GM12872 (cell line): ENCODE measurements around the gene BIK.

ENCODE experiments used
- TF ChIP-seq, protein P1 (sequence below): IDR thresholded peaks from 3 replicates; pipeline ENCODE4 v1.5.1; 2011; ENCODE audit warnings: low read depth, mild to moderate bottlenecking, low read length, moderate library complexity; ENCODE audit not compliant: insufficient read depth

BIK gene

DNA sequence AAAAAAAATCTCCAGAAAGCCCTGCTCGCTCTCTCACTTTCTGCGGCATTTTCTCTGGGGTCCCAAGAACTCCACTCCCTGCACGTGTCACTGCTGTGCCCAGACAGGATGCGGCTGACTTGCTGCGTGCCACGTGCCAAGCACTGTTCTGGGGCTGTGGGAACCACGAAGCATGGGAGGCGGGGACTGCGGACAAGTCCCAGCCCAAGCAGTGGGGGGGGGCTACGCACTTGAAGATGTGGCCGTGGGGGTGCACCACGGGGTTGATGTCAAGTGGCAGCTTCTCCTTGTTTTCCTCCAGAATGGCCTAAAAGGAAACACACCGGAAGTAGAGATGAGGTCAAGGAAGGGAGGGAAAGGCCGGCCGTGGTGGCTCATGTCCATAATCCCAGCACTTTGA is 65.5 kb downstream of the BIK start:
- TF ChIP-seq, protein P1, sequence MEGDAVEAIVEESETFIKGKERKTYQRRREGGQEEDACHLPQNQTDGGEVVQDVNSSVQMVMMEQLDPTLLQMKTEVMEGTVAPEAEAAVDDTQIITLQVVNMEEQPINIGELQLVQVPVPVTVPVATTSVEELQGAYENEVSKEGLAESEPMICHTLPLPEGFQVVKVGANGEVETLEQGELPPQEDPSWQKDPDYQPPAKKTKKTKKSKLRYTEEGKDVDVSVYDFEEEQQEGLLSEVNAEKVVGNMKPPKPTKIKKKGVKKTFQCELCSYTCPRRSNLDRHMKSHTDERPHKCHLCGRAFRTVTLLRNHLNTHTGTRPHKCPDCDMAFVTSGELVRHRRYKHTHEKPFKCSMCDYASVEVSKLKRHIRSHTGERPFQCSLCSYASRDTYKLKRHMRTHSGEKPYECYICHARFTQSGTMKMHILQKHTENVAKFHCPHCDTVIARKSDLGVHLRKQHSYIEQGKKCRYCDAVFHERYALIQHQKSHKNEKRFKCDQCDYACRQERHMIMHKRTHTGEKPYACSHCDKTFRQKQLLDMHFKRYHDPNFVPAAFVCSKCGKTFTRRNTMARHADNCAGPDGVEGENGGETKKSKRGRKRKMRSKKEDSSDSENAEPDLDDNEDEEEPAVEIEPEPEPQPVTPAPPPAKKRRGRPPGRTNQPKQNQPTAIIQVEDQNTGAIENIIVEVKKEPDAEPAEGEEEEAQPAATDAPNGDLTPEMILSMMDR, result no peak

DNA sequence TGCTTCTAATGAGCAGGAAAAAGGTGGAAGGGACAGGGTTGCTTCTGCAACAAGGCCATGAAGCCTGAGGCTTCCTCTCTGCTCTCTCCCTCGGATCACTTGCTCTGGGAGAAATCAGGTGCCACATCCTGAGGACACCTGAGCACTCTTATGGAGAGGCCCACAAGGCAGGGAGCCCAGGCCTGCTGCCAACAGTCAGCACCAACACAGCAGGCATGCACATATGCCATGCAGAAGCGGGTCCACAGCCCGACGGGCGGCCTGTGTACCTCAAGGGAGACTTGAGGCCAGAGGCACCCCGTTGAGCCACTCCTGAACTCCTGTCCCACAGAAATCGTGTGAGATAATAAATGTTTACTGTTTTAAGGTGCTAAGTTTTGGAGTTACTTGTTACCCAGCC is 66.9 kb downstream of the BIK start:
- TF ChIP-seq, protein P1, result no peak
